SKM-1 treated with dmso at 0.1 percent for 144 hours (cell line): ENCODE measurements around the gene PLK5.
"Not testable (repeated sequence)": the region's sequence is repeated elsewhere in the genome, so short reads cannot be mapped to it uniquely, and the experiment has no call there.

Source experiments
- DNase-seq: peaks from one replicate; lab custom pipeline; 2025; ENCODE audit not compliant: unreplicated experiment; lab: John Stamatoyannopoulos, UW

Gene PLK5

DNA sequence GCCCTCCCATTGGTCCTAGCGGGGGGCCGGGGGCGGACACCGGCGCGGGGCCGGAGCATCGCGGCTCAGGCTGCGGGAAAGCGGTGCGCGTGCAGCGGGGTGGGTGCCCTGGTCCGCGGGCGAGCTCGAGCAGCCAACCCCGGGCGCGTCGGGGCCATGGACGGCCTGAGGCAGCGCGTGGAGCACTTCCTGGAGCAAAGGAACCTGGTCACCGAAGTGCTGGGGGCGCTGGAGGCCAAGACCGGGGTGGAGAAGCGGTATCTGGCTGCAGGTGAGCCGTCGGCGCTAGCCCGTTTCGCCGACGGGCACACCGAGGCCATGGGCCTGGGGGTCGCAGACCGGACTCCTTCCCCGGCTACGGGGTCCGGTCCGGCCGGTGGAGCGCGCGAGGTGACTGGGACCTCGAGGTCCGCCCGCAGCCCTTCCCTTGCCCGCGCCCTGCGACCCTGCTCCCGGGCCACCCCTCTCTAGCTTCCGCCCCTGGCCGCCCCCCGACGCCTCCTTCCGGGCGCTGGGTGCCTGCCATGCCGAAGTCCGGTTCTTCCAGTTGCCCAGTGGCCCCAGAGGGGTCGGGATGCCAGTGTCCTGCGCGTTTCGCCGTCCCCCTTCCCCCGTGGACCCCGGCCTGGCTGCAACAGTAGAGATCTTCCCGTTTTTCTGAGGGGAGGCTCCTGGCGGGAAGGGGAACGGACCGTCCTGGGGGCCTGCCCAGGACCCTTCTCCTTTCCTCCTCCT is 32.6 kb upstream of the PLK5 start, which contains the start of gene REEP6:
Gene REEP6 (plus strand): TSS at position 68 of the 735 bp plus-strand sequence. CDS start 89 bp downstream, at position 157.
- DNase-seq: no peak

DNA sequence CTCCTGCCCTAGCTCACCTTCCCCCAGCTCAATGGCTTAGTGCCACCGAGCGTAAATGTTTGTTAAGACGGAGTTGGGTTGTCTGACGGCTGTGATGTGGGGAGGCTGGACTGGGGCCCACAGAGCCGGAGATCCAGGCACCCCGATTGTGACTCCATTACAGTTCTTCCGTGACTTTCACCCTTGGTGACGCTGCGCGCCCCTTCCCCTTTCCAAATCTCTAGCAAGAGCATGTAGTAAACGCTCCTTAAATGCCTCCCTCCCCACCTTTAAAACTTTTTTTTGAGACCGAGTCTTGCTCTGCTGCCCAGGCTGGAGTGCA is 32.1 kb upstream of the PLK5 start:
- DNase-seq: no peak

DNA sequence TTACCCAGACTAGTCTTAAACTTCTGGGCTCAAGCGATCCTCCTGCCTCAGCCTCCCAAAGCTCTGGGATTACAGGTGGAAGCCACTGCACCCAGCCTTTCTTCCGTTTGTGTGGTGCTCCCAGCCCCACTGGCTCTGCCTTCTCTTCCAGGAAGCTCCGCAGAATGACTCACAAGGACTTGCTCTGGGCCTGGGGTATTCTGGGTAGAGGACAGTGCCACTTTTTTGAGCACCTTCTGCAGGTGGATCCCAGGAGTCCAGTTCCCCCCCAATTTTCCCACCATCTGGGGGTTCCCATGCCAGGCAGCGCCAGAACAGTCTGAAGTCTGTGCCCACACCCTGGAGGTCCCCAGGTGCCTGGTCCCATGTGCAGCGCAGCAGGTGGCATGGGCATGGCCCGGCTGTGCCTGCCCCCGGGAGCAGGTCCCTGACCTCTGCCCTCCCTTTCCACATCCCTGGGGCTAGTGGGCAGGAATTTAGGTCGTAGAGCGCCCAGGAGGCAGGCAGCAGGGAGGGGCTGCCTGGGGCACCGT is 31.3 kb upstream of the PLK5 start:
- DNase-seq: no peak

GRCh38 chr19:1494115-1494815 is 29.6 kb upstream of the PLK5 start:
- no peak for DNase-seq

GRCh38 chr19:1495051-1495798 is 28.7 kb upstream of the PLK5 start:
- no peak for DNase-seq

- no peak for DNase-seq
These were observed 27.8 kb upstream of the PLK5 start for GRCh38 chr19:1495799-1496713.

DNA sequence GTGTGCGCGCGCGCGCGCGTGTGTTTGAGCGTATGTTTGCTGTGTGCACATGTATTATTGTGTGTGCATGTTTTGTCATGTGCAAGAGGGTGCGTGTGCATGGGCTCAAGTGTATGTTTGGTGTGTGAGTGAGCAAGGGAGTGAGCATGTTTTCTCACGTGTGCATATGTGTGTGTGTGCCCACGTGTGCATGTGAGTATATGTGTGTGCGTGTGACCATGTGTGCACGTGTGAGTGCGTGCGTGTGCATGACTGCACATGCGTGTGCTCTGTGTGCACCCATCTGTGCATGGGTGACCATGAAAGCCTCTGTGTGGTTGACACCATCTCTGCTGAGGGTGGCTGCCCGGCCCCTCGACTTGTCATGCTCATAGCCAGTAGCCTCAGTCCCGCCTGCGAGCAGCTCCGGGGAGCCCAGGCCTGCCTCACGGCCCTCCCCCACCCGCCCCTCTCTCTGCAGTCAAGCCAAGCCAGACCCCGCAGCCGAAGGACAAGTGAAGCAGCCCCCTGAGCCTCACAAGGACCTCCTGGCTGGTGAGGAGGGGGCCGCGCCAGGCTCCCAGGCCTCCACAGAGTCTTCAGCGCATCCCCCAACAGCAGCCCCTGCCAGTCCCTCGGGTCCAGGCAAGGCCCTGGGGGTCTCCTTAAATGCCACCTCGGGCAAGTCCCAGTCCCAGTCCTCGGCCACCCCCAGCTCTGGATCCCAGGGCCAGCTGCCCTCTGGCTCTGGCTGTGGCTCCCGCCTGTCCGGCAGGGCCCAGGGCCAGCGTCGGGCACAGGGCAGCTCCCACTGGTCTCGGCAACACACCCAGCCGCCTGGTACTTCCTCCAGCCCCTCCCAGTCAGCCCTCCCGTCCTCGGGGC is 26.9 kb upstream of the PLK5 start:
- no peak for DNase-seq

- no peak for DNase-seq
These were observed 26.2 kb upstream of the PLK5 start for GRCh38 chr19:1497578-1498235.

GRCh38 chr19:1499231-1499630 is 24.6 kb upstream of the PLK5 start:
- not testable (repeated sequence) for DNase-seq

DNA sequence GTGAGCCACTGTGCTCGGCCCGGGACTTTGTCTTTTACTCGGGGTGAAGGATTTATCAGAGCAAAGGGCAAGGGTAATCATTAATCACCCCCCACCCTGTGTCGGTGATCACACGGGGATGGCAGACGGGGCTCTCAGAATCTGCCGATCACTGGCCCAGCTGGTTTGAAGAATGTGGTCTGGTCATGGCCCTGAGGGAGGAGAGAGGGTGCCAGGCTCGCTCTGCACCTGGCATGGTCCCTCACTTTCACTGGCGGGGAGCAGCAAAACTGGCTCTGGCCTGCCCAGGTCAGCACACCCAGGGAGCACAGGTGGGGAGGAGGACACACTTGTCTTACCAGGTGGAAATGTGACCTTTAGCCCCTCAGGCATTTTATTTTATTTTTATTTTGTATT is 22.7 kb upstream of the PLK5 start:
- no peak for DNase-seq

DNA sequence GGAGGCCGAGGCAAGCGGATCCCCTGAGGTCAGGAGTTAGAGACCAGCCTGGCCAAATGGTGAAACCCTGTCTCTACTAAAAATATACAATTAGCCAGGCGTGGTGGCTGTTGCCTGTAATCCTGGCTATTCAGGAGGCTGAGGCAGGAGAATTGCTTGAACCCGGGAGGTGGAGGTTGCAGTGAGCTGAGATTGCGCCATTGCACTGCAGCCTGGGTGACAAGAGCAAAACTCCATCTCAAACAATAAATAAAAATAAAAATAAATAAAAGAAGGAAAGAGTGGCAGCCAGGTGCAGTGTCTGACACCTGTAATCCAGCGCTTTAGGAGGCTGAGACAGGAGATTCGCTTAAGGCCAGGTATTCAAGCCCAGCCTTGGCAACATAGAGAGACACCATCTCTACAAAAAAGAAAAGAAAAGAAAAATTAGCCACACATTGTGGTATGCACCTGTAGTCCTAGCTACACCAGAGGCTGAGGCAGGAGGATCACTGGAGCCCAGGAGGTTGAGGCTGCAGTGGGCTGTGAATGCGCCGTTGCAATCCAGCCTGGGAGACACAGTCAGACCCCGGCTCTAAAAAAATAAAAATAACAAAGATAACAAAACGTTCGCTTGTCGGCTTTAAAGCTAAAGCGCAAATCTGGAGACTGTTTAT is 21.3 kb upstream of the PLK5 start:
- DNase-seq: no peak

DNA sequence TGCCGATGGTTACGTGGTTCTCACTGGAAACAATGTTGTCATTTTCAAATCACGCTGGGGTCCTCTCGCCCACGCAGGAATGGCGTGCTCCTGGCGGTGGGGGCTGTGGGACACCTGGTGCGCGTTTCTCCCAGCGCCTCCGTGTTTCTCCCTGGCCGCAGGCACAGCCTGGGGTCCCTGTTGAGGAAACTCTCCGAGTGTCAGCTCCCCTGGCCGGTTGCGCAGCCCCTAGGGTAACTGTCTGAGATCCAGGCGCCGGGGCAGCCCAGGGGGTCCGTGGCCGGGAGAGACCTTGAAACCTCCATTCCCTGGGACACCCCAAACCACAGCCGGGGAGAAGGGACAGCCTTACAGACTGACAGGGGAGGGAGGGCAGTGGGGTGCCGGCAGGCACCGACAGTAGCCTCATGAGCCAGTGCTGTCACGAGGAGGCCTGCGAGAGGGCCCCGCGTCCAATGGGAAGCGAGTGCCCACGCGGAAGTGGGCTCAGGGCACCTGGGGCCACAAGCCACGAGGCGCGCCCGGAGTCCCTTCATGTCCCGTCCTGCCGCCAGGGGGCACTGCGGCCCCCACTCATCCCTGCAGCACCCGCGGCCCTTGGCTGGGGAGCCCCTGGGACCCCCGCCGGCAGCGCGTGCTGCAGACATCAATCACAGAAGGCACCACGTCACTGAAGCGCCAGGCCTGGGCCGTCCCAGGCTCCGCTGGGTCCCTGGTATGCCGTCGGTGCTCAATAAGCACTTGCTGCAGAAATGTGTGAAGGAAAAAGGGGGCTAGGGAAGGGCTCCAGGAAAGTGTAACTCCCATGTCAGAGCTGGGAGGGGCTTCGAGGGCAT is 20.6 kb upstream of the PLK5 start:
- peak; percentile 46 for DNase-seq

DNA sequence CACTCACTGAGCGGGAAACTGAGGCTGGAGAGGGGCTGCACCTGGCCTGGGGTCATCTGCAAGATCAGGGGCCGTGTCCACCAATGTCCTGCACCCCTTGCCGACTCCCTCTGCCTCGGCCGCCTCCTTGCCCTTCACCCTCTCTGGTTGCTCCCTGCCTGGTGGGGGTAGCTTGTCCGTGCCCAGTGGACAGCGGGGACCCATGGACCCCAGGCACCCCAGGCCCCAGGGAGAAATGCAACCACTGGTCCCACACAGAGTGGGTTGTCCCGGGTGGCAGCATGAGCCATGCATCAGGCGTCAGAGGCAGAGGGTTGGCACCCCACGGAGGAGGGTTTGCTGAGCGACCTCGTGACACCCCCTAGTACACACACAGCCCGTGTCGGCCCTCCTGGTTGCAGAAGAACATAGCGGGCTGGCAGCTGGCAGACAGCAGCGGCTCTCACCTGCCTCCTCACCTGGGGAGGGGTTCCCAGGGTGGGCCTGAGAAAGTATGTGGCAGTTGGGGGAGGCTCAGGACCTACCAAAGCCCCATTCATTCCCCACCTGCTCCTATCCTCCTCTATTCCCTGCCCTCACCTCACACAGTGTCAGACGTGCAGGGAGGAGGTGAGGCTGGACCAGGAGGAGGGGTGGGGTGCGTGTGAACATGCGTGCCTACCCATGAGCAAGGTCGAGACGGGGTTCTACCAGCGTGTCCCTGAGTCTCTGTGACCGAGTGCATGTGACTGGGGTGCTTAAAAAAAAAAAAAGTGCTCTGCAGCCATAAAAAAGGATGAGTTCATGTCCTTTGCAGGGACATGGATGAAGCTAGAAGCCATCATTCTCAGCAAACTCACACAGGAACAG is 19.7 kb upstream of the PLK5 start:
- DNase-seq: no peak

GRCh38 chr19:1505012-1505411 is 18.9 kb upstream of the PLK5 start:
- DNase-seq: no peak

GRCh38 chr19:1505991-1506881 is 17.6 kb upstream of the PLK5 start:
- no peak for DNase-seq

GRCh38 chr19:1507192-1507660 is 16.7 kb upstream of the PLK5 start:
- no peak for DNase-seq
